ENCODE data around the gene DHDH. TPM values are rescaled to one million over a fixed set of nuclear protein-coding genes. Genes with fewer than 3 reads are reported as not detected.
A peak's percentile ranks its signal among the peaks of the same experiment; 100 is the strongest.

Gene DHDH
- total and polyA plus RNA-seq, 2 of the 13 experiments (the other 11 are each of a cell fraction or from before 2014, with no cell fraction given) = 0.13 to 0.91 TPM

DNA sequence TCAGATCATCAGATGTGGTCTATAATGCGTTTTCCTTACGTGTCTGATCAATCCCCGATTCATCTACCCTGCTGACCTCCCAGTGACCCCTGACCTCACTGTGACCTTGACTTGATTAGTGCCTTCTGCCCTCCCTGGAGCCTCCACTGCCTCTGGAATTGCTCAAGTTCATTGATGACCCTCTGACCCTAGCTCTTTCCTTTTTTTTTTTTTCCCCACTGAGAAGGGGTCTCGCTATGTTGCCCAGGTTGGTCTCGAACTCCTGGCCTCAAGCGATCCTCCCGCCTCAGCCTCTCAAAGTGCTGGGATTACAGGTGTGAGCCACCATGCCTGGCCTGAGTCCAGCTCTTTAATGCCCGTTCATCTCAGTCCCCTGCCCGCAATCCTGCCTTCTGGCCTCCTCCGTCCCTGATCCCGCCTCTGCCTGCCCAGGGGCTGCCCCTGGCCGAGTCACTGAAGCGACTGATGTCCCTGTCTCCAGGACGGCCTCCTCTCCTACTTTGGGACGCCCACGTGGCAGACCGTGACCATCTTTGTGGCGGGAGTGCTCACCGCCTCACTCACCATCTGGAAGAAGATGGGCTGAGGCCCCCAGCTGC is 27.7 kb downstream of the DHDH start (continued):
- TF ChIP-seq, protein P1, sequence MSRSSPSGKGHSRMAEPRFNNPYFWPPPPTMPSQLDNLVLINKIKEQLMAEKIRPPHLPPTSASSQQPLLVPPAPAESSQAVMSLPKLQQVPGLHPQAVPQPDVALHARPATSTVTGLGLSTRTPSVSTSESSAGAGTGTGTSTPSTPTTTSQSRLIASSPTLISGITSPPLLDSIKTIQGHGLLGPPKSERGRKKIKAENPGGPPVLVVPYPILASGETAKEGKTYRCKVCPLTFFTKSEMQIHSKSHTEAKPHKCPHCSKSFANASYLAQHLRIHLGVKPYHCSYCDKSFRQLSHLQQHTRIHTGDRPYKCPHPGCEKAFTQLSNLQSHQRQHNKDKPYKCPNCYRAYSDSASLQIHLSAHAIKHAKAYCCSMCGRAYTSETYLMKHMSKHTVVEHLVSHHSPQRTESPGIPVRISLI (CRISPR knock-in tag; IDR thresholded peaks at IDR 0.05; ENCODE audit: borderline replicate concordance) = peak; percentile 85
- TF ChIP-seq HNRNPL (IDR thresholded peaks at IDR 0.05; ENCODE audit: low read depth, low read length) = 0 out of 2 replicates have a peak, but pooled peaks have one; percentile 25
- TF ChIP-seq, protein P2, sequence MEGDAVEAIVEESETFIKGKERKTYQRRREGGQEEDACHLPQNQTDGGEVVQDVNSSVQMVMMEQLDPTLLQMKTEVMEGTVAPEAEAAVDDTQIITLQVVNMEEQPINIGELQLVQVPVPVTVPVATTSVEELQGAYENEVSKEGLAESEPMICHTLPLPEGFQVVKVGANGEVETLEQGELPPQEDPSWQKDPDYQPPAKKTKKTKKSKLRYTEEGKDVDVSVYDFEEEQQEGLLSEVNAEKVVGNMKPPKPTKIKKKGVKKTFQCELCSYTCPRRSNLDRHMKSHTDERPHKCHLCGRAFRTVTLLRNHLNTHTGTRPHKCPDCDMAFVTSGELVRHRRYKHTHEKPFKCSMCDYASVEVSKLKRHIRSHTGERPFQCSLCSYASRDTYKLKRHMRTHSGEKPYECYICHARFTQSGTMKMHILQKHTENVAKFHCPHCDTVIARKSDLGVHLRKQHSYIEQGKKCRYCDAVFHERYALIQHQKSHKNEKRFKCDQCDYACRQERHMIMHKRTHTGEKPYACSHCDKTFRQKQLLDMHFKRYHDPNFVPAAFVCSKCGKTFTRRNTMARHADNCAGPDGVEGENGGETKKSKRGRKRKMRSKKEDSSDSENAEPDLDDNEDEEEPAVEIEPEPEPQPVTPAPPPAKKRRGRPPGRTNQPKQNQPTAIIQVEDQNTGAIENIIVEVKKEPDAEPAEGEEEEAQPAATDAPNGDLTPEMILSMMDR (CRISPR knock-in tag; IDR thresholded peaks at IDR 0.05) = no peak
- TF ChIP-seq, protein P3, sequence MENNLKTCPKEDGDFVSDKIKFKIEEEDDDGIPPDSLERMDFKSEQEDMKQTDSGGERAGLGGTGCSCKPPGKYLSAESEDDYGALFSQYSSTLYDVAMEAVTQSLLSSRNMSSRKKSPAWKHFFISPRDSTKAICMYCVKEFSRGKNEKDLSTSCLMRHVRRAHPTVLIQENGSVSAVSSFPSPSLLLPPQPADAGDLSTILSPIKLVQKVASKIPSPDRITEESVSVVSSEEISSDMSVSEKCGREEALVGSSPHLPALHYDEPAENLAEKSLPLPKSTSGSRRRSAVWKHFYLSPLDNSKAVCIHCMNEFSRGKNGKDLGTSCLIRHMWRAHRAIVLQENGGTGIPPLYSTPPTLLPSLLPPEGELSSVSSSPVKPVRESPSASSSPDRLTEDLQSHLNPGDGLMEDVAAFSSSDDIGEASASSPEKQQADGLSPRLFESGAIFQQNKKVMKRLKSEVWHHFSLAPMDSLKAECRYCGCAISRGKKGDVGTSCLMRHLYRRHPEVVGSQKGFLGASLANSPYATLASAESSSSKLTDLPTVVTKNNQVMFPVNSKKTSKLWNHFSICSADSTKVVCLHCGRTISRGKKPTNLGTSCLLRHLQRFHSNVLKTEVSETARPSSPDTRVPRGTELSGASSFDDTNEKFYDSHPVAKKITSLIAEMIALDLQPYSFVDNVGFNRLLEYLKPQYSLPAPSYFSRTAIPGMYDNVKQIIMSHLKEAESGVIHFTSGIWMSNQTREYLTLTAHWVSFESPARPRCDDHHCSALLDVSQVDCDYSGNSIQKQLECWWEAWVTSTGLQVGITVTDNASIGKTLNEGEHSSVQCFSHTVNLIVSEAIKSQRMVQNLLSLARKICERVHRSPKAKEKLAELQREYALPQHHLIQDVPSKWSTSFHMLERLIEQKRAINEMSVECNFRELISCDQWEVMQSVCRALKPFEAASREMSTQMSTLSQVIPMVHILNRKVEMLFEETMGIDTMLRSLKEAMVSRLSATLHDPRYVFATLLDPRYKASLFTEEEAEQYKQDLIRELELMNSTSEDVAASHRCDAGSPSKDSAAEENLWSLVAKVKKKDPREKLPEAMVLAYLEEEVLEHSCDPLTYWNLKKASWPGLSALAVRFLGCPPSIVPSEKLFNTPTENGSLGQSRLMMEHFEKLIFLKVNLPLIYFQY (CRISPR knock-in tag; IDR thresholded peaks at IDR 0.05; ENCODE audit: borderline replicate concordance) = no peak
- no peak for TF ChIP-seq SP140L (CRISPR knock-in tag; IDR thresholded peaks at IDR 0.05; ENCODE audit: borderline replicate concordance)
- TF ChIP-seq, protein P4, sequence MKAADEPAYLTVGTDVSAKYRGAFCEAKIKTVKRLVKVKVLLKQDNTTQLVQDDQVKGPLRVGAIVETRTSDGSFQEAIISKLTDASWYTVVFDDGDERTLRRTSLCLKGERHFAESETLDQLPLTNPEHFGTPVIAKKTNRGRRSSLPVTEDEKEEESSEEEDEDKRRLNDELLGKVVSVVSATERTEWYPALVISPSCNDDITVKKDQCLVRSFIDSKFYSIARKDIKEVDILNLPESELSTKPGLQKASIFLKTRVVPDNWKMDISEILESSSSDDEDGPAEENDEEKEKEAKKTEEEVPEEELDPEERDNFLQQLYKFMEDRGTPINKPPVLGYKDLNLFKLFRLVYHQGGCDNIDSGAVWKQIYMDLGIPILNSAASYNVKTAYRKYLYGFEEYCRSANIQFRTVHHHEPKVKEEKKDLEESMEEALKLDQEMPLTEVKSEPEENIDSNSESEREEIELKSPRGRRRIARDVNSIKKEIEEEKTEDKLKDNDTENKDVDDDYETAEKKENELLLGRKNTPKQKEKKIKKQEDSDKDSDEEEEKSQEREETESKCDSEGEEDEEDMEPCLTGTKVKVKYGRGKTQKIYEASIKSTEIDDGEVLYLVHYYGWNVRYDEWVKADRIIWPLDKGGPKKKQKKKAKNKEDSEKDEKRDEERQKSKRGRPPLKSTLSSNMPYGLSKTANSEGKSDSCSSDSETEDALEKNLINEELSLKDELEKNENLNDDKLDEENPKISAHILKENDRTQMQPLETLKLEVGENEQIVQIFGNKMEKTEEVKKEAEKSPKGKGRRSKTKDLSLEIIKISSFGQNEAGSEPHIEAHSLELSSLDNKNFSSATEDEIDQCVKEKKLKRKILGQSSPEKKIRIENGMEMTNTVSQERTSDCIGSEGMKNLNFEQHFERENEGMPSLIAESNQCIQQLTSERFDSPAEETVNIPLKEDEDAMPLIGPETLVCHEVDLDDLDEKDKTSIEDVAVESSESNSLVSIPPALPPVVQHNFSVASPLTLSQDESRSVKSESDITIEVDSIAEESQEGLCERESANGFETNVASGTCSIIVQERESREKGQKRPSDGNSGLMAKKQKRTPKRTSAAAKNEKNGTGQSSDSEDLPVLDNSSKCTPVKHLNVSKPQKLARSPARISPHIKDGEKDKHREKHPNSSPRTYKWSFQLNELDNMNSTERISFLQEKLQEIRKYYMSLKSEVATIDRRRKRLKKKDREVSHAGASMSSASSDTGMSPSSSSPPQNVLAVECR (CRISPR knock-in tag; IDR thresholded peaks at IDR 0.05; ENCODE audit: borderline replicate concordance) = no peak; the same call in 1 of the 2 replicates
- TF ChIP-seq GLI4 (CRISPR knock-in tag; IDR thresholded peaks at IDR 0.05; ENCODE audit: borderline replicate concordance) = no peak
- TF ChIP-seq, protein P5, sequence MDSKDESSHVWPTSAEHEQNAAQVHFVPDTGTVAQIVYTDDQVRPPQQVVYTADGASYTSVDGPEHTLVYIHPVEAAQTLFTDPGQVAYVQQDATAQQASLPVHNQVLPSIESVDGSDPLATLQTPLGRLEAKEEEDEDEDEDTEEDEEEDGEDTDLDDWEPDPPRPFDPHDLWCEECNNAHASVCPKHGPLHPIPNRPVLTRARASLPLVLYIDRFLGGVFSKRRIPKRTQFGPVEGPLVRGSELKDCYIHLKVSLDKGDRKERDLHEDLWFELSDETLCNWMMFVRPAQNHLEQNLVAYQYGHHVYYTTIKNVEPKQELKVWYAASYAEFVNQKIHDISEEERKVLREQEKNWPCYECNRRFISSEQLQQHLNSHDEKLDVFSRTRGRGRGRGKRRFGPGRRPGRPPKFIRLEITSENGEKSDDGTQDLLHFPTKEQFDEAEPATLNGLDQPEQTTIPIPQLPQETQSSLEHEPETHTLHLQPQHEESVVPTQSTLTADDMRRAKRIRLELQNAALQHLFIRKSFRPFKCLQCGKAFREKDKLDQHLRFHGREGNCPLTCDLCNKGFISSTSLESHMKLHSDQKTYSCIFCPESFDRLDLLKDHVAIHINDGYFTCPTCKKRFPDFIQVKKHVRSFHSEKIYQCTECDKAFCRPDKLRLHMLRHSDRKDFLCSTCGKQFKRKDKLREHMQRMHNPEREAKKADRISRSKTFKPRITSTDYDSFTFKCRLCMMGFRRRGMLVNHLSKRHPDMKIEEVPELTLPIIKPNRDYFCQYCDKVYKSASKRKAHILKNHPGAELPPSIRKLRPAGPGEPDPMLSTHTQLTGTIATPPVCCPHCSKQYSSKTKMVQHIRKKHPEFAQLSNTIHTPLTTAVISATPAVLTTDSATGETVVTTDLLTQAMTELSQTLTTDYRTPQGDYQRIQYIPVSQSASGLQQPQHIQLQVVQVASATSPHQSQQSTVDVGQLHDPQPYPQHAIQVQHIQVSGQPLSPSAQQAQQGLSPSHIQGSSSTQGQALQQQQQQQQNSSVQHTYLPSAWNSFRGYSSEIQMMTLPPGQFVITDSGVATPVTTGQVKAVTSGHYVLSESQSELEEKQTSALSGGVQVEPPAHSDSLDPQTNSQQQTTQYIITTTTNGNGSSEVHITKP (CRISPR knock-in tag; IDR thresholded peaks at IDR 0.05; ENCODE audit: low read depth) = no peak
- TF ChIP-seq ELF3 (CRISPR knock-in tag; IDR thresholded peaks at IDR 0.05) = no peak
- TF ChIP-seq ZNF766 (CRISPR knock-in tag; IDR thresholded peaks at IDR 0.05; ENCODE audit: borderline replicate concordance) = 0 out of 2 replicates have a peak, but pooled peaks have one; percentile 23
- TF ChIP-seq GFI1 (CRISPR knock-in tag; IDR thresholded peaks at IDR 0.05; ENCODE audit: borderline replicate concordance) = no peak
- no peak for TF ChIP-seq ZNF703 (CRISPR knock-in tag; IDR thresholded peaks at IDR 0.05; ENCODE audit: borderline replicate concordance)
